SU-DHL-6 (cell line): ENCODE measurements around the gene TCERG1.
A peak's percentile ranks its signal among the peaks of the same experiment; 100 is the strongest.

Experiments
- H2AFZ ChIP-seq: fragments of 200-600 bp; sonication (generic); 2 replicates; pipeline ENCODE4 v1.6.1; 2014; ENCODE audit warnings: low read depth, mild to moderate bottlenecking, moderate library complexity, mixed read lengths, antibody characterized with exemption, low read length; ENCODE audit not compliant: severe bottlenecking
- H3F3A ChIP-seq: fragments of 200-600 bp; shearing (Covaris generic); 2 replicates; pipeline ENCODE4 v1.6.0; 2016; ENCODE audit warnings: antibody characterized with exemption, mild to moderate bottlenecking; ENCODE audit not compliant: insufficient read depth
- H3K27ac ChIP-seq: fragments of 200-600 bp; sonication (generic); 2 replicates; pipeline ENCODE4 v1.5.1; 2016; ENCODE audit warnings: low read depth, mild to moderate bottlenecking, low read length, moderate library complexity, mixed read lengths
- H3K27me3 ChIP-seq: fragments of 200-600 bp; sonication (generic), shearing (Covaris generic); 2 replicates; pipeline ENCODE4 v1.6.0; 2014; ENCODE audit warnings: mild to moderate bottlenecking, low read length
- H3K36me3 ChIP-seq: fragments of 200-600 bp; sonication (generic); 2 replicates; pipeline ENCODE4 v1.6.1; 2014; ENCODE audit warnings: mild to moderate bottlenecking, low read length, mixed read lengths
- H3K4me2 ChIP-seq: fragments of 300-600, 200-600 bp; shearing (Covaris generic), sonication (generic); 2 replicates; pipeline ENCODE4 v1.6.0; 2014; ENCODE audit warnings: low read length, low read depth, mild to moderate bottlenecking; ENCODE audit not compliant: poor library complexity, severe bottlenecking
- H3K4me3 ChIP-seq: fragments of 200-600 bp; sonication (generic); 2 replicates; pipeline ENCODE4 v1.5.1; 2014; ENCODE audit warnings: antibody characterized with exemption, low read length, mild to moderate bottlenecking, mixed read lengths; ENCODE audit not compliant: insufficient read depth, poor library complexity, severe bottlenecking
- H3K79me2 ChIP-seq: fragments of 200-600 bp; sonication (generic); 2 replicates; pipeline ENCODE4 v1.6.1; 2014; ENCODE audit warnings: mild to moderate bottlenecking, low read length, moderate library complexity; ENCODE audit not compliant: insufficient read depth
- H3K9ac ChIP-seq: fragments of 200-600 bp; sonication (generic); 2 replicates; pipeline ENCODE4 v1.7.0; 2014; ENCODE audit warnings: mild to moderate bottlenecking, low read length
- H3K9me2 ChIP-seq: fragments of 200-600 bp; sonication (generic); replicated peaks from 2 replicates; pipeline ENCODE4 v1.6.1; 2014; ENCODE audit warnings: low read length; ENCODE audit not compliant: insufficient read depth
- H3K9me3 ChIP-seq: fragments of 200-600 bp; sonication (generic); 2 replicates; pipeline ENCODE4 v1.6.1; 2014; ENCODE audit warnings: low read length, mixed read lengths; ENCODE audit not compliant: insufficient read depth
- H4K20me1 ChIP-seq: fragments of 200-600 bp; sonication (generic); 2 replicates; pipeline ENCODE4 v1.6.1; 2014; ENCODE audit warnings: low read depth, mild to moderate bottlenecking, antibody characterized with exemption, low read length, moderate library complexity, mixed read lengths
- EZH2phosphoT487 ChIP-seq: fragments of 200-600 bp; sonication (generic), shearing (Covaris generic); conservative IDR thresholded peaks from 2 replicates; pipeline ENCODE4 v1.6.1; 2018; ENCODE audit warnings: mild to moderate bottlenecking, antibody characterized with exemption, low read length, moderate library complexity, mixed read lengths
- TF ChIP-seq, protein P1 (sequence below): fragments of 200-600 bp; sonication (generic); IDR thresholded peaks from one replicate; pipeline ENCODE4 v1.5.1; 2017; ENCODE audit warnings: antibody characterized with exemption, mild to moderate bottlenecking, low read length, moderate library complexity; ENCODE audit not compliant: insufficient read depth, poor library complexity, severe bottlenecking

The TCERG1 gene

GRCh38 chr5:146446861-146447733, at the start of gene TCERG1:
Gene TCERG1, plus strand, starts transcription at chr5:146447333. Its CDS starts 17 bp downstream, at chr5:146447350.
- peak within 1 kb of the TSS; percentile 95 for H3K4me2 ChIP-seq
- peak within 1 kb of the TSS; percentile 80 for H3K27ac ChIP-seq
- H3K27me3 ChIP-seq = no peaks in the 10 kb centered on the region
- H3K9me2 ChIP-seq = no peaks in the 10 kb centered on the region
- peaks cover 30% of the 10 kb centered on the region for H4K20me1 ChIP-seq
- peaks cover 50% of the 10 kb centered on the region for H3K79me2 ChIP-seq
- H3K4me3 ChIP-seq = peak within 1 kb of the TSS; percentile 77
- no peak for TF ChIP-seq EZH2phosphoT487
- TF ChIP-seq, protein P1, sequence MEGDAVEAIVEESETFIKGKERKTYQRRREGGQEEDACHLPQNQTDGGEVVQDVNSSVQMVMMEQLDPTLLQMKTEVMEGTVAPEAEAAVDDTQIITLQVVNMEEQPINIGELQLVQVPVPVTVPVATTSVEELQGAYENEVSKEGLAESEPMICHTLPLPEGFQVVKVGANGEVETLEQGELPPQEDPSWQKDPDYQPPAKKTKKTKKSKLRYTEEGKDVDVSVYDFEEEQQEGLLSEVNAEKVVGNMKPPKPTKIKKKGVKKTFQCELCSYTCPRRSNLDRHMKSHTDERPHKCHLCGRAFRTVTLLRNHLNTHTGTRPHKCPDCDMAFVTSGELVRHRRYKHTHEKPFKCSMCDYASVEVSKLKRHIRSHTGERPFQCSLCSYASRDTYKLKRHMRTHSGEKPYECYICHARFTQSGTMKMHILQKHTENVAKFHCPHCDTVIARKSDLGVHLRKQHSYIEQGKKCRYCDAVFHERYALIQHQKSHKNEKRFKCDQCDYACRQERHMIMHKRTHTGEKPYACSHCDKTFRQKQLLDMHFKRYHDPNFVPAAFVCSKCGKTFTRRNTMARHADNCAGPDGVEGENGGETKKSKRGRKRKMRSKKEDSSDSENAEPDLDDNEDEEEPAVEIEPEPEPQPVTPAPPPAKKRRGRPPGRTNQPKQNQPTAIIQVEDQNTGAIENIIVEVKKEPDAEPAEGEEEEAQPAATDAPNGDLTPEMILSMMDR = peak; percentile 81
- H2AFZ ChIP-seq = peak within 1 kb of the TSS; percentile 89
- no peaks in the 10 kb centered on the region for H3K9me3 ChIP-seq
- no peaks in the 10 kb centered on the region for H3F3A ChIP-seq
- no peaks in the 10 kb centered on the region for H3K36me3 ChIP-seq
- peak within 1 kb of the TSS; percentile 96 for H3K9ac ChIP-seq

DNA sequence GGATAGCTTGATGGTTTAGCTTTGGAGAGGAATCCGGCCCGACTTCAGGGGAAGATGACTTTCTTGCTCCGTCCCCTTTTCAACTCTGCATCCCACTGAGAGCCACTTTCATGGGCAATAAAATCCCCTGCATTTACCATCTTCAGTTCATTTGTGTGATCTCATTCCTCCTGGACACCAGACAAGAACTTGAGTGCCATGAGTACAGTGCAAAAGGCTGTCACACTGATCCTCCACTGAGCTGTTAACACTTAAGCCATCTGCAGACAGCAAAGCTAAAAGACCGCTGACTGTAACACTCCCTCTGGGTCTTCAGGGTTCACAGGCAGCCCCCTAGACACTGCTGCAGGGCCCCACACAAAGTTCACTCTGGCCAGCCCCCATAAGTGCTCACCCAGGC, 48.3 kb upstream of the TCERG1 start:
- Histone ChIP-seq H3K27ac (no peak overlapping the region), H4K20me1 (no peaks in the 10 kb centered on the region), H3K79me2 (no peaks in the 10 kb centered on the region), H3K9ac (no peak overlapping the region), H3K9me2 (no peaks in the 10 kb centered on the region), H3K27me3 (no peaks in the 10 kb centered on the region), H3K36me3 (no peaks in the 10 kb centered on the region), H2AFZ (no peak overlapping the region), H3F3A (no peaks in the 10 kb centered on the region), H3K9me3 (no peaks in the 10 kb centered on the region), H3K4me3 (no peak overlapping the region), H3K4me2 (no peak overlapping the region)
- no peak for TF ChIP-seq EZH2phosphoT487
- TF ChIP-seq, protein P1 = no peak

GRCh38 chr5:146399481-146399880, 47.7 kb upstream of the TCERG1 start:
- no peaks in the 10 kb centered on the region for H3F3A ChIP-seq
- H3K4me2 ChIP-seq = no peak overlapping the region
- no peak overlapping the region for H2AFZ ChIP-seq
- H3K79me2 ChIP-seq = no peaks in the 10 kb centered on the region
- no peak overlapping the region for H3K4me3 ChIP-seq
- TF ChIP-seq, protein P1 = no peak
- TF ChIP-seq EZH2phosphoT487 = no peak
- H3K36me3 ChIP-seq = no peaks in the 10 kb centered on the region
- no peaks in the 10 kb centered on the region for H4K20me1 ChIP-seq
- H3K27me3 ChIP-seq = no peaks in the 10 kb centered on the region
- no peaks in the 10 kb centered on the region for H3K9me2 ChIP-seq
- H3K27ac ChIP-seq = no peak overlapping the region
- H3K9ac ChIP-seq = no peak overlapping the region
- H3K9me3 ChIP-seq = no peaks in the 10 kb centered on the region
